ENCODE measurements around the gene BRINP3.
"Not testable (repeated sequence)": the region's sequence is repeated elsewhere in the genome, so short reads cannot be mapped to it uniquely, and the experiment has no call there.

The BRINP3 gene

DNA sequence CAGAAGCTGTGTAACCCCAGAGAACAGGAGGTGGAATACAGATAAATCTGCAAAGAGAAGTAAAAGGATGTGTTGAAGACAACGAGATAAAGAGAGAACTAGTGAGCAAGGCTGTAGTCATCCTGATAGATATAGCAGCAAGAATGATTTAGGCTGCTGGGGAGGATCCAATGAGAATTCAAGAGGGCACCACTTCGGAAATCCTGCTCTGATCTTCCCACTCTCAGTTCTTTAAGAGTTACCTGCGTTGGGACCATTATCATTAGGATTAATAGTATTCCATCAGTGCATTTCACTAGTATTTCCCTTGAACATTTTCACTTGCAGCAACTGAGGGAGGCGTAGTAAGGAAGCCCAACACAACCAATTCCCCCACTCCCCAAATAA is at the start of gene BRINP3:
Gene BRINP3, minus strand, starts transcription at position 103 of the 387 bp plus-strand sequence.
- no peak for DNase-seq

DNA sequence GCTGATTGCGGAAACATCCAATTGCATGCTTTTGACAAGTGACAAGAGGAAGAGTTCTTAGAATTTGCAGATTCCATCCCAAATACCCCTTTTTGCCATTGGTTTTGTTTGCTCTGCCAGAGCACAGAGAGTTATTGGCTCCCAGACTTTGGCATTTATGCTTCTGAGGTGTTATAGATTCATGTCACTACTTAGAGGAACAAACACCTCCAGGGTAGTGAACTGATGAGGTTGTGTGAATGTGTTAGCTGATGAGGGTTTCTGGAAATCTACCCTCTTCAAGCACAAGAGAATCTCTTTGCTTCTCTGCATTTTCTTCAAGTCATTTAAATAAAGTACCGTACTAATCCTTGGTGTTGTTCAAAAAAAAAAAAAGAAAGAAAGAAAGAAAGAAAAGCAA is 33.9 kb upstream of the BRINP3 start:
- no peak for DNase-seq

DNA sequence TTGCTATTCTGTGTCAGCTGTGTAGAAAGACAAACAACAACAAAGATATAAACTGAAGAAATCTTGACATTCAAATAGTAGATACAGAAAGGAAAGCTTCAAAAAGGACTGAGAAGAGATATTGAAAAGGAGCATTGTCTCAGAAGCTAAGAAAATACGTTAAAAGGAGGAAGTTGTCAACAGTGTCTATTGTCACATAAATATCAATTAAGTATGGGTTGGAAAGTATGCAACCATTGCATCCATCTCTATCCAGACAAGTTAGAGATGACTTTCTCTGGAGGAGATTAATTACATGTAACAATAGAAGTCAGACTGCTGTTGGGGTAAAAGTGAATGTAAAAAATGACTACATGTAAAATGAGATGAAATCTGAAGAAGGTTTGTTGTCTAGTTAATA is 29.7 kb upstream of the BRINP3 start:
- DNase-seq = no peak

DNA sequence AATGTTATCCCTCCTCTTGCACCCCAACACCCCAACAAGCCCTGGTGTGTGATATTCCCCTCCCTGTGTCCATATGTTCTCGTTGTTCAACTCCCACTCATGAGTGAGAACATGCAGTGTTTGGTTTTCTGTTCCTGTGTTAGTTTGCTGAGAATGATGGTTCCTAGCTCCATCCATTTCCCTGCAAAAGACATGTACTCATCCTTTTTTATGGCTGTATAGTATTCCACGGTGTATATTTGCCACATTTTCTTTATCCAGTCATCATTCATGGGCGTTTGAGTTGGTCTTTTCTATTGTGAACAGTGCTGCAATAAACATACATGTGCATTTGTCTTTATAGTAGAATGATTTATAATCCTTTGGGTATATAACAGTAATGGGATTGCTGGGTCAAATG is 26.9 kb upstream of the BRINP3 start:
- not testable (repeated sequence) for DNase-seq

DNA sequence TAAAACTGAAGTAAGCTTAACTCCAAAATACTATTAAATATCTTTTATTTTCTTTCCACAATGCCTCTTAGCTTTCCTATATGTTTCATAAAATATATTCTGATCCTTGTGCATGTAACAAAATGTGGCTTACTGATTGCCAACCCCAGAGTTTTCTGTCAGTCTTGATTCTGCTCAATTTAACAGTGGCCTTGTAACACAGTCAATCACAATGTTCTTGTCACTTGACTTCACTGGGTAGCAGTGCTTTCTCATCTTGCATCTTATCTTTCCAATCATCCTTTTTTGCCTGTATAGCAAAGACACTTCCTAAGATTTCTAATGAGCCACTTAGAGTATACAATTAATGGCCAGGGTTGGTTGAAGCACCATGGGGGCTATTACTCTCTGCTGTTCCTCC is 19.9 kb upstream of the BRINP3 start:
- DNase-seq = no peak

DNA sequence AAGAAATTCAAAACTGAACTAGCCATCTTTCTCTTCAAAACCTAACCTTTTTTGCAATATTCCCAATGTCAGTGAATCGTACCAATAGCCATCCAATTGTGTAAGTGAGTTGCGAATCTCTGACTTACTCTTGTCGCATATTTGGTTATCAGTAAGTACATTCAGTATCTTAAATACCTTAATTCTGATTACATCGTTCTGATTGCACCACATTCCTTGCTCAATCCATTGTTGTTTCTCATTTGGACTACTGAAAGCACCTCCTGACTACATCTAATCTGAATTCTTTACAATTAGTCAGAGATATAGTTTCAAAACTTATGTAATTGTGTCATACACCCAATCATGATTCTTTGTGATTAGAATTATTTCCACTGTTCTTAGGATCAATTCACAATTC is 16.8 kb upstream of the BRINP3 start:
- no peak for DNase-seq

DNA sequence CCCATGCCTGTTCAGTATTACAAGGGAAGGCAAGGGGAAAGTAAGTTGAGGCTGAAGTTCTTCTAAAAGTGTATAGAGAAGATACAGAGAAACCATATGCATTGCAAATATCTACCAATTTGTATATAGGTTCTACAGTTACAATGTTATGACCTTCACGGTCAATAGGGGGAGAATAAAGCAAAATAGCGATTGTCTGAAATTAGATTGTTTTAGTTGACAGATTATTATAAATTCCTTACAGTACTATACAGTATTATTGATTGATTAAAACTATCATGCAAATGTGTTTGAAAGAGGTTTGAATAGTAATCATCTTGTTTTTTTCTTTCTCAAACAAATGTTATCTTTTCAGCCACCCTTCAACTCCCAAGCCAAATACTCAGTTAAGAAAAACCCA is 13.7 kb upstream of the BRINP3 start:
- DNase-seq = no peak

DNA sequence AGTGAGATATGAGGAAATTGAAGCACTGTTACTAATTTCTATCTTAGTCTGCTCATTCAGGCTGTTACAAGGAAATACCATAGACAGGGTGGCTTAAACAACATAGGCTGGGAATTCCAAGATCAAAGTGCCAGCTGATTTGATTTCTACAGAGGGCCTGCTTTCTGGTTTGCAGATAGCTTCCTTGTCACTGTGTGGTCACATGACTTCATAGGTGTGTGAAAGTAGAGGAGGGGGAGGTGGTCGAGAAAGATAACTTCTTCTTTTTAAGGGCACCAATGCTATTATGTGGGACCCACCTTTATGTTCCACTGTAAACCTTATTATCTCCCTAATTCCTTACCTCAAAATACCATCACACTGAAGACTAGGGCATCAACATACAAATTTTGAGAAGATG is 6.4 kb upstream of the BRINP3 start:
- DNase-seq = no peak

DNA sequence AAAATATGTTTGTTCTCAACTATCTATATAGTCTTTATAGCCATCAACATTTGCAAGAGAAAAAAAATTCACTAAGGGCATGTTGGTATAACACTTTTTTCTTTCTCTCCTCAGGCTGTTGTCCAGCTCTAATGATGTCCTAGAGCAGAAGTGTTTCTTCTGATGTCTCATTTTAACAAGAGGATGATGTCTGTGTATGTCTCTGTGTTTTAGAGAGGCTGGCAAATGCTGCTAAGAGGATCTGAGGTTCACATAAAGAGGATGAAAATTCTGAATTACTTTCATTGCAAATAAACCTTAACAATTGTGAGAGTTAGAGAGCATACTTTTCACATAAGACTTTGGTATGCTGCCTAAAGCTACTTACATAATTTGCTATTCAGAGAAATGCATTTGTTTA is 2.6 kb upstream of the BRINP3 start:
- DNase-seq = no peak

DNA sequence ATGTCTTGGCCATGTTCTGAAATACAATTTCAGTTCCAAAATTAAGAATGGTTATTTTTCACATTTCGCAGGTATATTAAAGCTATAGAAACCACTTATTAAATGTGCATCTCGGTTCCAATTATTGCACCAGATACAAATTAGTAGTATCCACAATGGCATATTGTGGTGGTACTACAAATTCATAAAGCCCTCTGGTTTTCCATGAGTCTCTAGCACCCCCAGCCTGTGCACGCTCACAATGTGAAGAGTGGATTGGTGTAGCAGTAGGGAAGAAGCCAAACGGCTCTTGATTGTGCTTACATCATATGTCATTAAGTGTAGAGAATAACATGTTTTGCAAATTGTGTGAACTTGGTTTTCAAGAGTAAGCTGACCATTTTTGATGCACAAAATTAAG is 1.9 kb upstream of the BRINP3 start:
- no peak for DNase-seq

DNA sequence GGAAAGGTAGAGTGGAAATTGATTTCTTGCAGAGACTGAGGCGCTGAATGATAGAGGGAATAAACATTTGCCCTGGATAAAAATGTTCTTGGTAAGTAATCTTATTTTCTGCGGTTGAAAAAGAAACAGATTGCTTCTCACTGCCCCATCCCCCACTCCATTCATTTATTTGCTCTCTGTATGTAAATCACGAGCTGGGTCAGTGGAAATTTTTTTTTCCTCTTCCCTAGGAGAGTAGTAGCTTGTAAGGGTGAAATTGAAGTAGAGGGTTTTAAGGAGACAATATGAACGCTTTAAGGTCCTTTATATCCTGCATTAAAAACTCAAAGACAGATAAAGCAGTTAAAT is 1.4 kb upstream of the BRINP3 start:
- no peak for DNase-seq

DNA sequence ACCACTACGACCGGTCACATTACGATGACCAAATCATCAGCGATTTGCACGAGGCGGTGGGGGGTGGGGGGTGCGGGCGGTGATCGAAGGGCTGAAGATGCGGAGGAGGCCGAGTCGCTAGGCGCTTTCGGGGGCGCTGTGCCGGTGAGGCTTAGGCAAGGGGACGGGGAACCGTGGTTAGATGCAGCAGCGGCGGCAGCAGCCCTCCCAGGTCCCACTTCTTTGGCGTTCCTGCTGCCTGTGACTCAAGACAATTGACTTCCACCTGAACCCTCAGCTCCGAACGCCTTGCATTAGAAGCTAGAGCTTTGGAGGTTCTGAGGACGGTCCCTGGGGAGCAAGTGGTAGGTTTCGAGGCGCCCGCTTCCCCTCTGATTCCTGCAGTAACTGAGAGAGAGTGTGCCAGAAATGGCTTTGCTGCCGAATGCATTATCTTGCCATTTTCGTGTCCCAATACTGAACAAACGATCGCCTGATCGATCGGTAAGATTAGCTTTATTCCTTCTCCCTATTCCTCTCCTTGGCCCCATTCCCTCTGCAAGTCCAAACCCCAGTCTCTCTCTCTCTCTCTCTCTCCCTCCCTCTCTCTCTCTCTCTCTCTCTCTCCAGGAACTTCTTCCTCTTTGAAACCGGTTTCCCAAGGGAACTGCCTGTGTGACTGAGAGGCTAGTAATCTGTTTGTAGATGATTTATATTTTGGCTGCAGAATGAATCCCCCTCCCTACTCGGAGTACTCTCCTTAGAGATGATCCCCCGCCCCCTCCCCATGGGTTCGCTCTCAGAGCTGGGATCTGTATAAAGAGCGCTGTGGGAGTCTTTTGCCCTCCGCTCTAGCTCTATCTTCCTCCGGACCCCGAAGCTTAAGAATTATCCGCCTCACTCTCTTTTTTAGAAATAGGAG is 735 bp upstream of the BRINP3 start:
- no peak for DNase-seq

DNA sequence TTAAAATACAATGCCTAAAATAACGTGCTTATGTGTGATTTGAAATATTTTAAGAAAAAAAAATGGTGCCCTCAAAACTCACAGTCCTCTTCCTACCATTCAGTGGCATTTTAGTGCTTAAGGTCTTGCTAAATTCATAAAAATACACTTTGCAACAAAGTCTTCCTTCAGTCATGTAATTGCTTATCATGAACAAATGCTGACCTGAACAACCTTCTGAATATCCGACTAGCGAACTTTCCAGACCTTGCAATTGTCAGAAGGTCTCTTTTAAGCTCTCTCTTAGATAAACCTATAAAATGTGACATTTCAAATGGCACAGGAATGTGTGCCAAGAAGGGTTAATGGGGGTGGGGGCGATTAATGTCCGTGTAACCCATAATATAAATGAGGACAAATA is 858 bp downstream of the BRINP3 start:
- DNase-seq = no peak

DNA sequence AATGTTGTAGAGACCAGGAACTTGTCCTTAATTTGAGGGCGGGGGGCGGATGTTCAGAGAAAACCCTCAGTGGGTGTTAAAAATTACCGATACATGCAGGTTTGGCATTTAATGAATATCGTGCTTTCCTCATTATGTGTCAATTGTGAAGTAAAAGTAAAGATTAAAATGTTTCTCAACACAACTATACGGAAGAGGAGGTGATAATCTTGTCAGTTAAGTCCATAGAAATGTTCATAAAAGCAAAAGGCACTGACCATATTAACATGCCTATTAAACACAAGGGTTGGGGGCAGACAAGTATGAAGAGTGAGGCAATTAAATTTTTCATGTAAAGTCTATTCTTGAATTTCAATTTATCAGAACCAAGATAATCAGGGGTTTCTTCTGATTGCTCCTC is 1.3 kb downstream of the BRINP3 start:
- DNase-seq = no peak

DNA sequence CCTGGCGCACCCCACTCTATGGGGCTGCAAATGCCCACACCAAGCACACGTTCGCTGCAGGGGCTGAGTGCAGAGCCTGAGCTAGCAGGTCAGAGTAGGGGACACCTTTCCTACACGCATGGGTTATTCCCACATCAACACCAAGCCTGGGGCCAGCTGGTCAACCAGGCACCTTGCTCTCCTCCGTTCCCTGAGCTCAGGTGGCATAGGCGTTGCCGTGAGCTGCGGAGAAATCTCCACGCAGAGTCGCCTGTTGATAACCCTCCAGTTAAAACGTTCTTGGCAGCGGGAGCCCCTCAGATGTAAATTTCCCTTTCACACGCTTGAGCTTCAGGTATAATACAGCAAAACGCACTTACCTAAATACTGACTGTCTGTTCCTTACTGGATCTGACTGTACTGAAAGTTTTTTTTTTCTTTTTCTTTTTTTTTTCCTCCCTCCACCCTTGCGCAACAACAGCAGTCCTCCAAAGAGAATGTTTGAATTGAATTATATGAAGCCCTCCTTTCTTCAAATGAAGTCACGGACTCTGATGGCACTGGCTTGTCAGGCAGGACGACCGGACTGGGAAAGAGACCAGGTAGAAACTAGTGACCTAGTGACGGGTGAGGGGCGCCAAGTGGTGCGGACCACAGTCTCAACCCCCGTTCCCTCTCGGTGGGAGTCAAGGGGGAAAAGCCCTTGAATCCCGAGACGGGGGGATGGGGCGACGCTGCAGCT is 2.1 kb downstream of the BRINP3 start:
- DNase-seq = no peak

DNA sequence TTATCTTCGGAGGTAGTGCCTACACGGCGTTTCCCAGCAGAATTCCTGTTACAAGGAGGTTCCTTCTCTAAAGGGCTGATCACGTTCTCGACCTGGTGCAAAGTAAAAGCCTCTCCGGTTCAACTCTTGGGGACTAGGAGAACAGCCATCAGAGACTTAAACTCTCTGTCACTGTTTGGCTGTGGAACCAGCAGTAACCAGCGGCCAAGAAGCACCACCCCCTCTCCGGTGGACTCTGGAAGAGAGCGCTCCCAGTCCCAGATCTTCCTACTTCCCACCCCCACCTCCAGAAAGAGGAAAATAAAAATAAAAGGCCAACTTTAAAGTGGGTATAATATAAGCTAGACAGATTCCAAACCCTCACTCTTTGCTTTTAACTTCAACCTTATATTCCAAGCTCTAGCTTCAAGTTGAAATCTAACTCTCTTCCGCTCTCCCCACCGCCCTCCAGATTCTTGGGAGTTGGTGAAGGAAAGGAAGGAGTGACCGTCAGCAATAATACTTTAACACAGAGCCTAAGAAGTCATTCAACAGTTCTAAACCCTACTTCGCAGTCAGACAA is 2.9 kb downstream of the BRINP3 start:
- no peak for DNase-seq

DNA sequence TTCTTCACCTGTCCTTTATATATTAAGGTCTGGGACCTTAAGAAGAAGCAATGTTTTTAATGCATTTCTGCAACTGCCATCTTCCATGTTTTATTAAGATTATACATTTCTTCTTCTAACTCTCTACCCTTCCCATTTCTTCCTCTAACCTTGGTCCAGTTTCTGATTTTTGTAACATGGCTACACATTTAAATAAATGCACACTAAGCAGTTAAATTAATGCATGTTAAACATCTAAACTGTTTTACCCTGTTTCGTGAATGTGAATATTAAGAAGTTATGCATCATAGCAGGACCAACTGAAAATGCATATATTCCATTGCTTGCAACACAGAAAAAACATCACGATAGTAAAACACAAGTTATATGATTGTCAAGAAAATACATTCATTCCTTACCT is 3.7 kb downstream of the BRINP3 start:
- DNase-seq = no peak

DNA sequence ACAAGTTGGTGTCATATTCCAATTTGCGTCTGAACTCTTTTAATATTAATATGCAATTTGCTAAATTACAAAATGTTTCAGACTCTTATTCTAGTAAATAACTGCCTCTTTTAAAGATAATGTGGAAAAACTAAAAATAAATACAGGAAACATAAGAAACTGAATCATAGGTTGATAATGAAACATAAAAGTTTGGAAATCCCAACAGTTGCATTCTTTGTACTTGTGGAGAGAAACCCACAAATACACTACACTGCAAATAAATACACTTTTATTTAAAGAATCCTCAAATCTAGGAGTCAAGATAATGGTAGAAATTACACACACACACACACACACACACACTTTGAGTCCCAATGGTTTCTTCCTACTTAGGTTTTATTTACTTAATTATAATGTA is 5.2 kb downstream of the BRINP3 start:
- no peak for DNase-seq

DNA sequence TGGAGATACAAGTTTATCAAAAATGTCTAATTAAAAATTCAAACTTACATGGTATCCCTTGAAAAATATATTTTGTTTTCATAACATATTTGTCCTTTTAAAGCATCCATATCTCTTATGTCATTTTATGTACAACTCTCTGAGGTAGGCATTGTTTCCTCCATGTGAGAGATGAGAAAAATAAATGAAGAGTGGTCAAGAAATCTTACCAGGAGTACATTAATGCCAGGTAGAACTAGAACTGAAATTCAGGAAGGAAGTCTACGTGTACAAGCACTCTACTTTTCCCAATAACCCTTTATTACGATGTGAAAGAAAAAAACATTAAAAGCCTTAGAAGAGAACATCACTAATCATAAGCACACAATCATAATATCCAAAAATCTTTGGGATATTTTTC is 5.6 kb downstream of the BRINP3 start:
- no peak for DNase-seq

DNA sequence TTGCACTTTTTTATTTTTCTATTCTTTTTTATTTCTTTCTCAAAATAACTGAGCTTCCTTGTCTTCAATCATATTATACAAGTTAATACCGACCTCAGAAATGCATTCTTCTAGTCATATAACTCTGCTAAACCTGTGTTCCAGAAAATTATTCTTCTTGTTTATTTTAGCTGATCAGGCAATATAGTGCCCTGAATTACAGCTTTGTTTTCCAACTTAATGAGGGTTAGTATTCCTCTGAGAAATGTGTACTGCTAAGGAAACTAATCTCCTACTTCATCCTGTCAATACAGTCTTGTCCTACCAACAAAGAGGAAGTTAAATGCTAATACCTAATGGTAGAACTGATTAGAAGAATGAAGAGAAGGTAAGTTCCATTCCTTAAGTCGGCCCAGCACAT is 13.0 kb downstream of the BRINP3 start:
- no peak for DNase-seq

DNA sequence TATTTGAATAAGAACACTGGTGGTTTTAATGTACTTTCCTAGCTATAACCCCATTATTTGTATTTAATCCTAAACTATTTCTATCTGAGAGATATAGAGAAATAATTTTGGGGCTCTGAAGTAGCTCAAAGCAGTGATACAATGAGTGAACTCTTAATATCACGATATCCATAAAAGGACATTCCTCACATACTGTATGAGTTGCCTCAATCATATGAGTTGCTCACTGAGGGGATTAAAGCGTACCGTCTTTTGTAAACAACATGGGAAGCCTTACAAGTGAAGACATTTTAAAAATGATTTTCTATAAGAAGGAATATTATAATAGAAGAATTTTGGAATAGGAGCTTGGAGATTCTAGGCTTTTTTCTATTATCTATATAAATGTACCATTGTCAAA is 21.5 kb downstream of the BRINP3 start:
- DNase-seq = no peak

DNA sequence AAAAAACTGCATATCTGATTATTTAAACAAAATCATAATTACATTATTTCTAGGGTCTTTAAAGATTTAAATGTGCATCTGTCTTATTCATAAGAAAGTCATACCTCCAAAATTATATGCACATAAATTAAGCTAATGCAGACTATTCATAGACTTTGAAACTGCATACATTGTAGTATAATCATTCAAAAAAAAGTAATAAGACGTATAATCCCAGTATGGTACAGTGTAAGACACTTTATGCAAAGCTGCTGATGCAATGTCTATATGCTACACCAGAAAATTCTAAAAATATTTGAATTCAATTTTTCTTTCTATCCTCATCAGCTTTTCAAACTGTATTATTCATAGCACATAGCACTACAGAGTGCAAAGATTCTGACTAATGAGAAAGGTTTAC is 22.0 kb downstream of the BRINP3 start:
- DNase-seq = no peak

DNA sequence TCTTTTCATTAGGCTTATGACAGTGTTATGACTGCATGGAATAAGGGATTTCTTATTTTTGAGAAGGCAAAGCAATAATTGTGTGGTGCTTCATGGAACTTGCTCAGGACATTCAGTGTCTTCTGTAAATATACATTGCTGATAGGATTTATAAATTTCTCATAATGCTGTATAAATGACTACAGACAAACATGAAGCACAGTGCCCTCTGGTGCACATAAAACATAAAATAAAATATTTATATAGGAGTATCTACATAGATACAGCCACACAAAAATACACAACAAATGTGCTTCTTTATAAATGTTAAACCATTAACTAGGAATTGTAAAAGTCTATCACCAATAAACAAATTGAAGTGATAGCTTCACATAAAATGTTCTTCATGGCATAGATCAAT is 24.1 kb downstream of the BRINP3 start:
- DNase-seq = no peak

DNA sequence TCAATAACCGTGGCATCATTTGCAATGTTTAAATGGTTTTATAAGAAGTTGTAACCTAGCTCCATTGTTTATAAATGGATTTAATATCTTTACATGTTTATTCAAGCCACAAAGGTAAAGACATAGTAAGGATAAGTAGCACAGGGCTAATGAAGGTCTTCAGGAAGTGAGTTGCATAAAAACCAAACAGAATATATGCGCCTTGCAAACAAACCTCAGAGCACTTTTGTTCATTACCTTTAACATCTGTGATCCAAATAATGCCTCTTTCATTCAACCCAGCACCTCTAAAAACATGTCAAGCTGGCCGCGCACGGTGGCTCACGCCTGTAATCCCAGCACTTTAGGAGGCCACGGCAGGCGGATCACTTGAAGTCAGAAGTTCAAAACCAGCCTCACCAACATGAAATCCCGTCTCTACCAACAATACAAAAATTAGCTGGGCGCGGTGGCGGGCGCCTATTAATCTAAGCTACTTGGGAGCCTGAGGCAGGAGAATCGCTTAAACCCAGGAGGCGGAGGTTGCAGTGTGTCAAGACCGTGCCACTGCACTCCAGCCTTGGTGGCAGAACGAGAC is 25.3 kb downstream of the BRINP3 start:
- no peak for DNase-seq

Measured in CD4-positive, alpha-beta T cell treated with Interleukin-10 for 1 hour (primary cell).